GM12878 (cell line): ENCODE results near the gene TCF4. TPM values are rescaled to one million over a fixed set of nuclear protein-coding genes. Genes with fewer than 3 reads are reported as not detected.

Experiments
- BHLHE40 ChIP-seq, 2 experiments: fragments of 450-650 bp in 1 of 2; IDR thresholded peaks; 2 replicates each; pipeline ENCODE4 v1.6.1; 2011 to 2017; ENCODE audit warnings: low read depth in 2 of 2, borderline replicate concordance in 1 of 2, improper control_type of control experiment in 1 of 2, low read length in 1 of 2, mild to moderate bottlenecking in 1 of 2
- CEBPZ ChIP-seq: fragments of 150-350 bp; IDR thresholded peaks from 2 replicates; pipeline ENCODE4 v1.6.1; 2016; ENCODE audit warnings: low read depth, low read length
- E4F1 ChIP-seq: fragments of 450-650 bp; IDR thresholded peaks from 2 replicates; pipeline ENCODE4 v1.6.1; 2018; ENCODE audit warnings: borderline replicate concordance, mild to moderate bottlenecking; ENCODE audit not compliant: partially characterized antibody
- EED ChIP-seq: sonication (generic); IDR thresholded peaks from 2 replicates; pipeline ENCODE4 v1.6.1; 2016; ENCODE audit warnings: antibody characterized with exemption, low read depth
- IKZF2 ChIP-seq, 2 experiments: fragments of 450-650 bp; IDR thresholded peaks; 2 replicates each; pipeline ENCODE4 v1.6.1; 2017; ENCODE audit warnings: mild to moderate bottlenecking in 2 of 2, moderate library complexity in 2 of 2
- KLF5 ChIP-seq: fragments of 450-650 bp; IDR thresholded peaks from 2 replicates; pipeline ENCODE4 v1.6.1; 2014; ENCODE audit warnings: mild to moderate bottlenecking; ENCODE audit not compliant: partially characterized antibody
- LARP7 ChIP-seq: fragments of 450-650 bp; IDR thresholded peaks from 2 replicates; pipeline ENCODE4 v1.6.1; 2017; ENCODE audit warnings: mild to moderate bottlenecking
- MEF2A ChIP-seq: IDR thresholded peaks from 2 replicates; pipeline ENCODE4 v1.6.1; 2011; ENCODE audit warnings: low read depth, mild to moderate bottlenecking, low read length, moderate library complexity; ENCODE audit not compliant: insufficient read depth
- MLLT1 ChIP-seq: fragments of 450-650 bp; IDR thresholded peaks from 2 replicates; pipeline ENCODE4 v1.6.1; 2016; ENCODE audit warnings: mild to moderate bottlenecking
- NFYA ChIP-seq: IDR thresholded peaks from 2 replicates; pipeline ENCODE4 v1.6.1; 2011; ENCODE audit warnings: low read depth, mild to moderate bottlenecking, low read length, improper control_type of control experiment, borderline replicate concordance
- SIX5 ChIP-seq: IDR thresholded peaks from 2 replicates; pipeline ENCODE4 v1.6.1; 2011; ENCODE audit warnings: mild to moderate bottlenecking, low read depth, low read length, moderate library complexity; ENCODE audit not compliant: severe bottlenecking
- TAF1 ChIP-seq: IDR thresholded peaks from 2 replicates; pipeline ENCODE4 v1.6.1; 2011; ENCODE audit warnings: mild to moderate bottlenecking, low read depth, low read length, borderline replicate concordance
- YY1 ChIP-seq: IDR thresholded peaks from 2 replicates; pipeline ENCODE4 v1.6.1; 2011; ENCODE audit warnings: low read depth, mild to moderate bottlenecking, low read length
- ZBTB11 ChIP-seq: fragments of 450-650 bp; formaldehyde crosslinking; IDR thresholded peaks from 2 replicates; pipeline ENCODE4 v1.5.0; 2022; ENCODE audit warnings: mild to moderate bottlenecking, missing genetic modification characterization
- ZBTB33 ChIP-seq: fragments of 450-650 bp; IDR thresholded peaks from 2 replicates; pipeline ENCODE4 v1.6.1; 2017; ENCODE audit warnings: mild to moderate bottlenecking
- ZNF207 ChIP-seq: fragments of 450-650 bp; IDR thresholded peaks from 2 replicates; pipeline ENCODE4 v1.6.1; 2014; ENCODE audit warnings: antibody characterized with exemption, mild to moderate bottlenecking, borderline replicate concordance
- ZSCAN29 ChIP-seq: fragments of 450-650 bp; IDR thresholded peaks from 2 replicates; pipeline ENCODE4 v1.6.1; 2017; ENCODE audit warnings: mild to moderate bottlenecking, moderate library complexity
- polyA plus RNA-seq, 11 experiments: library from polyadenylated mRNA; depleted of rRNA in 4 of 11; unstranded in 6 of 11; stranded (reverse) in 5 of 11; fragments of >200 nt; fragmentation: Nextera tagmentation in 4 of 11; fragmentation: Illumina TruSeq in 1 of 11; extraction: Ambion mirVana in 4 of 11; extraction: Trizol in 1 of 11; gene quantifications; 1 replicate in 1 of 11; 2 replicates in 10 of 11; pipeline versions ENCODE4 v1.2.1 to v1.2.3, GENCODE V29; 2011 to 2016; ENCODE audit warnings: inconsistent platforms in 2 of 11, missing spikeins in 2 of 11, low read depth in 1 of 11
- total RNA-seq, 4 experiments: library from RNA; depleted of rRNA in 3 of 4; stranded (reverse); fragments of >200 nt in 3 of 4; fragmentation: Illumina TruSeq in 1 of 4; extraction: Trizol in 1 of 4; gene quantifications; 2 replicates each; pipeline versions ENCODE4 v1.2.1 to v1.2.3, GENCODE V29; 2013 to 2021

TCF4 gene
- total and polyA plus RNA-seq, 10 of the 15 experiments (the other 5 are each of a cell fraction or from before 2014, with no cell fraction given), result 15.2 to 94.0 (median 31.5) TPM

GRCh38 chr18:55264108-55264507 is 323.9 kb downstream of the TCF4 start (continued):
- TF ChIP-seq ZBTB11 (CRISPR knock-in tag) (no peak), CEBPZ (no peak), TAF1 (no peak), KLF5 (no peak), NFYA (no peak), YY1 (no peak), ZNF207 (no peak), LARP7 (no peak), EED (peak; percentile 55; the same call in 1 of the 2 replicates), SIX5 (no peak), E4F1 (no peak), BHLHE40 (IDR thresholded peaks at IDR 0.05; ENCODE audit: borderline replicate concordance in 1 of 2, low read depth in 2 of 2, low read length in 1 of 2) (no peak), MEF2A (peak; percentile 88), IKZF2 (IDR thresholded peaks at IDR 0.05) (no peak), ZBTB33 (no peak), MLLT1 (no peak), ZSCAN29 (no peak)
